GM19468 (cell line): ENCODE results near the gene SMAD9.
"Not testable (repeated sequence)": the region's sequence is repeated elsewhere in the genome, so short reads cannot be mapped to it uniquely, and the experiment has no call there.

Source experiments
- ATAC-seq: cut with Tn5 transposase; IDR thresholded peaks from one replicate; pipeline ENCODE4 v1.9.1; 2021; ENCODE audit warnings: mild to moderate bottlenecking, moderate library complexity, moderate number of reproducible peaks; ENCODE audit not compliant: unreplicated experiment; ENCODE audit errors: extremely low read depth

The SMAD9 gene

GRCh38 chr13:36912973-36913372 lies 7.1 kb downstream of the SMAD9 start:
- ATAC-seq = no peak

DNA sequence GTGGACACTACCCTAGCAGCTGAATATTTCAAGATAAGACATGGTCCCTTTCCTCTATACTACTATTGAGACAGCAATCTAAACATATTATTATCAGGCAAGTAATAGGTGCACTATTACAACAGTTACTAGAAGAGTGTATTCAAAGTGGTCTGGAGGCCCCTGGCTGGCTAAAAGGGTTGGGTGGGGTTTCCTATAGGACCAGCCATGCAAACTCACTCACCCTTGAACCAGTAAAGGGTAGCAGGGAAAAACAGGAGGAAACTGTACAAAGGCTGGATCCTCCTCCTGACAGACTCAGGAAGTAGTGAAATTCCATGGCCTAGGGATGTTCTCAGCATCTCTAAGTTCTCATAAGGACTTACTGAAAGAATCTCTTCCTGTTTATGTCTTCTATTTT lies 7.7 kb downstream of the SMAD9 start:
- no peak for ATAC-seq

DNA sequence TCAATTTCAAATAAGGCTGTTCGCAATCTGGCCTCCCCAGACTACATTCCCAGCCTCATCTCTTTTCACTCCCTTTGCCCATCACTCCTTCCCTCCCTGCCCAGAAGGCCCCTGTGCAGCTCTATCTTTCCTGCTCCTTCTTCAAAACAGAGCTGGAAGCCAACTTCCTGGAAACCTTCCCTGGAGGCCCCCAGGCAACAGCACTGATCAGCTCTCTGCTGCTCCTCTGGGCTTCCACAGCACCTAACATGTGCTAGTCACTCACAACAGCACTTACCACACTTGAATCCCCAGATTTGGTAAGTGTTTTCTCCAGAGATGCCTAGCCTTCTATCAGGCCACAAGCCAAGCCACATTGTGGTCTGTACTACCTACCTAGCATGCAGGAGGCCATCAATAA lies 9.5 kb downstream of the SMAD9 start:
- ATAC-seq = no peak

GRCh38 chr13:36907821-36908220 lies 12.2 kb downstream of the SMAD9 start:
- no peak for ATAC-seq

DNA sequence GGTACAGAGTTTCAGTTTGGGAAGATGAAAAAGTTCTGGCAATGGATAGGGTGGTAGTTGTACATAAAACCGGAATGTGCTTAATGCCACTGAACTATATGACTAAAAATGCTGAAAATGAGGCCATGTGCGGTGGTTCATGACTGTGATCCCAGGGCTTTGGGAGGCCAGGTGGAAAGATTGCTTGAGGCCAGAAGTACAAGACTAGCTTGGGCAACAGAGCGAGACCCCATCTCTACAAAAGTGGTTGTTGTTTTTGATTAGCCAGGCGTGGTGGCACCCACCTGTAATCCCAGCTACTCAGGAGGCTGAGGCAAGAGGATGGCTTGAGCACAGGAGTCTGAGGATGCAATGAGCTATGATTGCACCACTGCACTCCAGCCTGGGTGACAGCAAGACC lies 12.8 kb downstream of the SMAD9 start:
- no peak for ATAC-seq

DNA sequence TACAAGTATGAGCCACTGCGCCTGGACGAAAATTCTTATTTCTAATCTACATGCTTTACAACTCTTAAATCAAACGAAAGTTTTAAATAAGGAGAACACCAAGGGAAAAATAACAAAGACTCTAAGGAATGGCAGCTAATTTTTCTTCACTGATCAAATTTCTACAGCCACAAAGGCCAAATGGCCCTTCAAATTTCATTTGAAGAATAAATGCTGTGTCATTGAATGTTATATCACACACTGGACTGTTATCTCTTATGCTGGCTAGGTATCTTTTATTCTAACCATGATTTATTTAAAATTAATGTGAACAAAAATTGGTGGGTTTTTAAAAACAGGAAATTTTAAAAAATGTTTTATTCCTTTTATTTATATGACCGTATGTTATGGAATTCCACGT lies 14.1 kb downstream of the SMAD9 start:
- no peak for ATAC-seq

DNA sequence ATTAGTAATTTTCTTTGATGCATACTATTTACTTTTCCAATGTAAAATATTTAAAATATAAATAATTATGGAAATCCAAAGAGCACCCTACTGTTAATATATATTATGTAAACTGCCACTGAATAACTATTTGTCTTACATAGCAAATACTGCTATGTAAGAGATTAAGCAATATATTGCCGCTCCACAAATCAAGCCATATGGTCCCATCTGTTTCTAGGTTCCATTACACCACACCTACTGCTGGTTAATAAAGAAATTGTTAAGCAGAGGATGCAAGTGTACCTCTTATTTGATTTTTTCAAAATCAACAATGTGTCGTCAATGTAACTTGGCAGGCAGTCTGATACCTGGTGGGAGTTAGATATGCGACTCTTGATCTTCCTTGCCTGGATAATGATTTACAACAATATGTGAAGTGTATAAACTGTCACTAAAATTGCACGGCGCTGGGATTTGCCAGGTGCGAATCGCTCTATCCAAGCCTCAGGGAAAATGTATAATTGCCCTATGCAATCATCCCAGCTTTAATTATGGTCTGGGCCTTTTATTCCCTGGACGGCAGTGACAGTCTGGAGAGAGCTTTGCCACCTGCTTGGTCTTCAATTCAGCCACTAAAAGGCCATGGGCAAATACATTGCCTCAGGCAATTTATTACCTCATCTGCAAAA lies 16.0 kb downstream of the SMAD9 start:
- ATAC-seq = no peak

DNA sequence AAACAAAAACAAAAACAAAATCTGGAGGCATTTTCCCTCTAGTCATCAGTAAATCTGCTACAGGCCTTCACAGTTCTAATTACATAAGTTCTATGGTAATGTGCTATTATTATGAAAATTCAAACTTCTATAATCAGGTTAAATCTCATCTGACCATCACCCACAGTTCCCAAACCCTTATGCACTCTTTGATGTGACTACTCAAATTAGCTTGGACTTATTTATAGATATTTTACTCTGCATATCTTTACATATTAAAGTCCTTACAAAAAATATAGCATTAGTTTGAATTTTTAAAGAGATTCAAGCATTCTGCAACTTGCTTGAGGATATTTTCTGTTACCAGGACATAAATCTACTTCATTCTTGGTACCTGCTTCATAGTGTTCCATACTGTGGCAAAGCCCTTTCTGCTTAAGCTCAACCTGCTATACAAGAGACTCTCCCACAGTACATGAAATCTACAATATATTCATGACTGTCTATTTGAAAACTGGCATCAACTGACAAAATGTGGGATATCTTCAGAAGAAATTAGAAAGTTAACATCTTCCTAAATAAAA lies 22.9 kb downstream of the SMAD9 start:
- ATAC-seq = no peak

- no peak for ATAC-seq
These were observed 28.3 kb downstream of the SMAD9 start for GRCh38 chr13:36891752-36892151.

DNA sequence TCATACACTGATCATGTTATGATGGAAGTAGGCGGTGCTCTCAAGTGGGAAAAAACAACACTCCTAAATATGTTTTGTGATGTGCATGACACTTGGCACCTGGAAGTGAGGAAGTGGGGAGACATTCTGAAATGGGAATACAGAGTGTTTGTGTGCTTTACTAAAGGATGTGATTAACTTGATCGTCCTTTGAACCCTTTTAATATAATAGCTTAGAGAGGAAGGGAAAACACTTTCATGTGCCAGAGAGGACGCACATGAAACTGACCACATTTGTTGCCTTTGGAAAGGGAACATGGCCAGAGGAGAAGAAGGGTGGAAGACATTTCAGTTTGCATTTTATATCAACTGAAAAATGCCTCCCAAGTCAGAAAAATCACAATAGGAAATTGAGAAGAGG lies 31.4 kb downstream of the SMAD9 start:
- no peak for ATAC-seq

GRCh38 chr13:36887758-36888521 lies 32.1 kb downstream of the SMAD9 start:
- no peak for ATAC-seq

DNA sequence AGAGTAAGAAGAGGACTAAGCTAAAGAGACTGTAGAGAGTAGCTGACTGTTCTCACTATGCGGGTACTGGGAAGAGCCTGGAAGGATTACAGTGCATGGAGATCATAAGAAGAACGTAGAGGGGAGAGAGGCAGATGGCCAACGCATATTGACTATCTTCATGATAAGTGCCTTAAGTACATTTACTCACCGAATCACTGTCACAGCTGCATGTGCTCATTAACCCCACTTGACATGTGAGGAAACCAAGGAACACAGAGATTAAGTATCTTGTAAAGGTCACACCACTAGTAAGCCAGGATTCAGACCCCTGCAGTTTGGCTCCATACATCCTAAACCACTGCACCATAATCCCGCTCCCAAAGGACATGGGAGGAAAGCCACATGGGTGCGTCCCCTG lies 34.1 kb downstream of the SMAD9 start:
- ATAC-seq = no peak

DNA sequence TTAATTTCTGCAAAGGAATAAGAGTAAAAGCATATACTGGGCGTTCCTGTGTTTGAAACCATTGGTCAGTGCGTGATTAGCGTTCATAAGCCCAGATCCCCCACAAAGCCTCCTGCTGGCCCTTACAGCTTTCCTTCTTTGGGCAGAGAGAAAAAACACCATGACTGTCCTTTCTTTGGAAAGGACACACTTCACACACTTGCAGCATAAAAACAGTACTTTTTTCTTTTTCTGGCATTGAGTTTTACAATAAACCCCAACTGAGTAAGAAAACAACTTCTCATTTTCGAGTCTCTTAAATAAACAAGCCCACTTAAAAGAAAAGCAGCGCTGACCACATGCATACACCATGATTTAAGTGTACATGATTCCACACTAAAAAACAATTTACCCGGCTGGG lies 35.8 kb downstream of the SMAD9 start:
- no peak for ATAC-seq

- no peak for ATAC-seq
These were observed 36.2 kb downstream of the SMAD9 start for GRCh38 chr13:36883824-36884223.

GRCh38 chr13:36883392-36883791 lies 36.6 kb downstream of the SMAD9 start:
- not testable (repeated sequence) for ATAC-seq

GRCh38 chr13:36882829-36883390 lies 37.1 kb downstream of the SMAD9 start:
- ATAC-seq = no peak

- no peak for ATAC-seq
These were observed 39.1 kb downstream of the SMAD9 start for GRCh38 chr13:36880961-36881360.

DNA sequence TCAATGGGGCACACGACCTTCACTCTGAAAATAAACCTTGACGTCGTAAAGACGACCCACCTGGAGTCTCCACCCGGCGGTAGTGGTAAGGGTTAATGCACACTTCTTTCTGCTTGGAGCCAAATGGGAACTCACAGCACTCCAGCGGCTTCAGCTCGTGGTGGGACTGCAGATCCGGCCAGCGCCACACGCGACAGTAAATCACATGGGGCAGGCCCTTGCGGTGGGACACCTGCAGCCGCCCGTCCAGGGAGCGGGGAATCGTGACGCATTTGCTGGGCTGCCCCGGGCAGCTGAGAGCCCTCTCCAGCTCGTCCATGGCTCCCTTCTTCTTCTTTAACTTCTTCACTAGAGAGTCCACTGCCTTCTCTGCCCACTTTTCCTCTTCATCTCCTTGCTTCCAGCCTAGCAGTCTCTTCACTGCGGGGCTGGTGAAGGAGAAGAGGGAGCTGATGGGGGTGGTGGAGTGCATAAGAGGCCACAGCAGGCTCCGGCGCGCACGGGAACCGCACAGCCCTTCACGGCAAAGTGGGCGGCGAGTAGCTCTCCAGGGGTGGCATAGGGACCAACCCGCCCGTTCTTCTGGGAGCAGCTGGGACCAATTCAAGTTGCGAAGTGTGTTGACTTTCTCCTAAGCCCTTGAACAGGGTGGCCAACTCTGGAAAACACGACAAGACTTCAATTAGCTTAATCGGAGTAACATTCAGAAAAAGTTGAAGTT lies 40.7 kb downstream of the SMAD9 start:
- no peak for ATAC-seq

DNA sequence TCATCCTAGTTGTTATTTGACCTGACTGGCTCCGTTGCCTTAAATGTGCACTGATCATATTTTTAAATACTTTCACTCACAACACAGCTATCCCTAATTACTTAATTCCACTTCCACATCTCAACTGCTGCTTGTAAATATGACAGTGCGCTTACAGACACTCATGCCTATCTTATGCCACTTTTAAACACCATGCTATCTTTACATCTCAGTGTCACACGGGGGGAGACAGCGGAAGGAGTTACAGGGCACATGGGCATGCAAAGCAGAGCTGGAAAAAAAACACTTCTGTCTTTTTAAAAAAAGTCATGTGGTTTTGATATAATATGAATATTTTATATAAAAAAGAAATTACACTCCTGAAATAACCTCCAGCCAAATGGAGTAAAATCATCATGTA lies 44.1 kb downstream of the SMAD9 start:
- no peak for ATAC-seq

- ATAC-seq = no peak
These were observed 44.6 kb downstream of the SMAD9 start for GRCh38 chr13:36875431-36875830.

DNA sequence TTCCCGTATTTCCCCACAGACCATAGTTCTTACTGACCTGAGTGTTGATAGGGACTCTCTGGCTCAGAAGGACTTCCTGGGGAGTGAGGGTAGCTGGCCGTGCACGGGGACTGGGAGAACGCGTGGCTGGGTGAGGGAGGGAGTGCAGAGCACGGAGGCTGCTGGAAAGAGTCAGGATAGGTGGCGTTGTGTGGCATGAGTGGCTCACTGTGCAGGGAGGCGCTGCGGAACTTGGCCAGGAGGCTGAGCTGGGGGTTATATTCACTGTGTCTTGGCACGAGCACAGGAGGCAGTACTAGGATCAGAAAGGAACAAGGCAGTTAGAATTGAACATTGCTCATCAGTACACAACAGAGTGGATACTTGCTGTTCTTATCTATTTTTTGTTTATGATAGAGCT lies 47.4 kb downstream of the SMAD9 start:
- ATAC-seq = no peak
